ENCODE data around the gene KRT86.

GRCh38 chr12:52349196-52349595 is 74.8 kb downstream of the KRT86 start:
- TF ChIP-seq ZFX (CRISPR knock-in tag; IDR thresholded peaks at IDR 0.05; ENCODE audit: low read depth) (no peak), SP2 (CRISPR knock-in tag; IDR thresholded peaks at IDR 0.05) (no peak), GATAD1 (CRISPR knock-in tag; IDR thresholded peaks at IDR 0.05) (no peak), ZNF280D (CRISPR knock-in tag; IDR thresholded peaks at IDR 0.05) (no peak), NFYB (CRISPR knock-in tag; IDR thresholded peaks at IDR 0.05) (no peak), ZNF672 (CRISPR knock-in tag; IDR thresholded peaks at IDR 0.05) (no peak), GPN1 (CRISPR knock-in tag; IDR thresholded peaks at IDR 0.05; ENCODE audit: borderline replicate concordance) (no peak), TFE3 (CRISPR knock-in tag; IDR thresholded peaks at IDR 0.05) (no peak), CREB3 (CRISPR knock-in tag; IDR thresholded peaks at IDR 0.05) (no peak), CREM (IDR thresholded peaks at IDR 0.05) (no peak), CREM (CRISPR knock-in tag; IDR thresholded peaks at IDR 0.05) (no peak)
- TF ChIP-seq, protein P1, sequence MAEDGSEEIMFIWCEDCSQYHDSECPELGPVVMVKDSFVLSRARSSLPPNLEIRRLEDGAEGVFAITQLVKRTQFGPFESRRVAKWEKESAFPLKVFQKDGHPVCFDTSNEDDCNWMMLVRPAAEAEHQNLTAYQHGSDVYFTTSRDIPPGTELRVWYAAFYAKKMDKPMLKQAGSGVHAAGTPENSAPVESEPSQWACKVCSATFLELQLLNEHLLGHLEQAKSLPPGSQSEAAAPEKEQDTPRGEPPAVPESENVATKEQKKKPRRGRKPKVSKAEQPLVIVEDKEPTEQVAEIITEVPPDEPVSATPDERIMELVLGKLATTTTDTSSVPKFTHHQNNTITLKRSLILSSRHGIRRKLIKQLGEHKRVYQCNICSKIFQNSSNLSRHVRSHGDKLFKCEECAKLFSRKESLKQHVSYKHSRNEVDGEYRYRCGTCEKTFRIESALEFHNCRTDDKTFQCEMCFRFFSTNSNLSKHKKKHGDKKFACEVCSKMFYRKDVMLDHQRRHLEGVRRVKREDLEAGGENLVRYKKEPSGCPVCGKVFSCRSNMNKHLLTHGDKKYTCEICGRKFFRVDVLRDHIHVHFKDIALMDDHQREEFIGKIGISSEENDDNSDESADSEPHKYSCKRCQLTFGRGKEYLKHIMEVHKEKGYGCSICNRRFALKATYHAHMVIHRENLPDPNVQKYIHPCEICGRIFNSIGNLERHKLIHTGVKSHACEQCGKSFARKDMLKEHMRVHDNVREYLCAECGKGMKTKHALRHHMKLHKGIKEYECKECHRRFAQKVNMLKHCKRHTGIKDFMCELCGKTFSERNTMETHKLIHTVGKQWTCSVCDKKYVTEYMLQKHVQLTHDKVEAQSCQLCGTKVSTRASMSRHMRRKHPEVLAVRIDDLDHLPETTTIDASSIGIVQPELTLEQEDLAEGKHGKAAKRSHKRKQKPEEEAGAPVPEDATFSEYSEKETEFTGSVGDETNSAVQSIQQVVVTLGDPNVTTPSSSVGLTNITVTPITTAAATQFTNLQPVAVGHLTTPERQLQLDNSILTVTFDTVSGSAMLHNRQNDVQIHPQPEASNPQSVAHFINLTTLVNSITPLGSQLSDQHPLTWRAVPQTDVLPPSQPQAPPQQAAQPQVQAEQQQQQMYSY (CRISPR knock-in tag; IDR thresholded peaks at IDR 0.05), result no peak

Data from HepG2 (cell line).